Measurements from ENCODE around the gene CNOT4. TPM values are rescaled to one million over a fixed set of nuclear protein-coding genes. Genes with fewer than 3 reads are reported as not detected.
"Not testable (repeated sequence)": the region's sequence is repeated elsewhere in the genome, so short reads cannot be mapped to it uniquely, and the experiment has no call there.

CNOT4 gene
- total RNA-seq, 1 experiment from 2014 or later = 22.0 TPM

DNA sequence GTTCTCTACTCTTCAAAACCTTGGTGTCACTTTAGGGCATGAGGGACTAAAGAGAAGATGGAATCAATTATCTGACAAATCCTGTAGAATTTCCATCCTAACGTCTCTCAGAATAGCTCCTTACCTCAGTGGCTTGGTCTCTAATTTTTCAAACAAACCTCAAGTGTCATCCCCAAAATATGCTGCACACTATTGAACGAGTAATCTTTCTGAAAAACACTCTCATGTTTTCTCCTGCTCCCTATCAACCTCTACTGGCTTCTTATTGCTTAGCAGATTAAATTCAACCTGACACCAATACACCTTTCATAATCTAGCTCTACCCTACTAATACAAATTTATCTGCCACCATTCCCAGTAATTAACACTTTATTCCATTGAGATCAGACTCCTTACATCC is 8.5 kb downstream of the CNOT4 start:
- H3K27me3 Mint-ChIP-seq (ENCODE audit: insufficient read depth, unreplicated experiment) = no peaks in the 10 kb centered on the region
- TF ChIP-seq, protein P1, sequence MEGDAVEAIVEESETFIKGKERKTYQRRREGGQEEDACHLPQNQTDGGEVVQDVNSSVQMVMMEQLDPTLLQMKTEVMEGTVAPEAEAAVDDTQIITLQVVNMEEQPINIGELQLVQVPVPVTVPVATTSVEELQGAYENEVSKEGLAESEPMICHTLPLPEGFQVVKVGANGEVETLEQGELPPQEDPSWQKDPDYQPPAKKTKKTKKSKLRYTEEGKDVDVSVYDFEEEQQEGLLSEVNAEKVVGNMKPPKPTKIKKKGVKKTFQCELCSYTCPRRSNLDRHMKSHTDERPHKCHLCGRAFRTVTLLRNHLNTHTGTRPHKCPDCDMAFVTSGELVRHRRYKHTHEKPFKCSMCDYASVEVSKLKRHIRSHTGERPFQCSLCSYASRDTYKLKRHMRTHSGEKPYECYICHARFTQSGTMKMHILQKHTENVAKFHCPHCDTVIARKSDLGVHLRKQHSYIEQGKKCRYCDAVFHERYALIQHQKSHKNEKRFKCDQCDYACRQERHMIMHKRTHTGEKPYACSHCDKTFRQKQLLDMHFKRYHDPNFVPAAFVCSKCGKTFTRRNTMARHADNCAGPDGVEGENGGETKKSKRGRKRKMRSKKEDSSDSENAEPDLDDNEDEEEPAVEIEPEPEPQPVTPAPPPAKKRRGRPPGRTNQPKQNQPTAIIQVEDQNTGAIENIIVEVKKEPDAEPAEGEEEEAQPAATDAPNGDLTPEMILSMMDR (IDR thresholded peaks at IDR 0.05; ENCODE audit: insufficient read depth in 1 of 2, low read depth in 1 of 2, low read length in 1 of 2, severe bottlenecking in 1 of 2, unreplicated experiment in 1 of 2) = no peak
- no TSS peak for BruUV-seq (replicated peaks)

GRCh38 chr7:135499818-135500217 is 10.1 kb downstream of the CNOT4 start:
- Histone ChIP-seq H3K27me3 (replicated peaks; ENCODE audit: control insufficient read depth, insufficient read depth, low read length) (no peaks in the 10 kb centered on the region), H3K9me3 (no peaks in the 10 kb centered on the region), H3K4me3 (ENCODE audit: low read depth, low read length) (no peak overlapping the region), H3K4me1 (0 out of 2 replicates have a peak, but pooled peaks cover 4% of the 10 kb centered on the region), H3K36me3 (ENCODE audit: control insufficient read depth, insufficient read depth, low read length) (no peaks in the 10 kb centered on the region)
- H3K9me3 Mint-ChIP-seq (ENCODE audit: unreplicated experiment) = no peaks in the 10 kb centered on the region
- peaks cover 13% of the 10 kb centered on the region for H3K4me1 Mint-ChIP-seq (ENCODE audit: low read depth, unreplicated experiment)
- CTCF ChIA-PET = no interaction called here
- no peaks in the 10 kb centered on the region for H3K36me3 Mint-ChIP-seq (ENCODE audit: insufficient read depth, unreplicated experiment)
- TF ChIP-seq, protein P1 (IDR thresholded peaks at IDR 0.05; ENCODE audit: insufficient read depth in 1 of 2, low read depth in 1 of 2, low read length in 1 of 2, severe bottlenecking in 1 of 2, unreplicated experiment in 1 of 2) = no peak
- POLR2A ChIA-PET = no interaction called here
- no peak overlapping the region for H3K27ac Mint-ChIP-seq (ENCODE audit: unreplicated experiment)
- no TSS peak for BruUV-seq (replicated peaks)
- no peaks in the 10 kb centered on the region for H3K27me3 Mint-ChIP-seq (ENCODE audit: insufficient read depth, unreplicated experiment)
- DNase-seq = no peak
- intact Hi-C loops (cut with micrococcal nuclease; ENCODE audit: unreplicated experiment) = no loop called here
- no peak overlapping the region for H3K4me3 Mint-ChIP-seq (ENCODE audit: unreplicated experiment)

More for the DNA sequence above, 8.5 kb downstream of the CNOT4 start:
- intact Hi-C loops (cut with micrococcal nuclease; ENCODE audit: unreplicated experiment) = no loop called here
- no peaks in the 10 kb centered on the region for H3K36me3 Mint-ChIP-seq (ENCODE audit: insufficient read depth, unreplicated experiment)
- no peaks in the 10 kb centered on the region for H3K27me3 ChIP-seq (replicated peaks; ENCODE audit: control insufficient read depth, insufficient read depth, low read length)
- ChIA-PET POLR2A (no interaction called here), CTCF (no interaction called here)
- no peak overlapping the region for H3K27ac Mint-ChIP-seq (ENCODE audit: unreplicated experiment)
- peaks cover 13% of the 10 kb centered on the region for H3K4me1 Mint-ChIP-seq (ENCODE audit: low read depth, unreplicated experiment)
- 0 out of 2 replicates have a peak, but pooled peaks cover 4% of the 10 kb centered on the region for H3K4me1 ChIP-seq
- no peak overlapping the region for H3K4me3 ChIP-seq (ENCODE audit: low read depth, low read length)
- no peaks in the 10 kb centered on the region for H3K36me3 ChIP-seq (ENCODE audit: control insufficient read depth, insufficient read depth, low read length)
- H3K9me3 ChIP-seq = no peaks in the 10 kb centered on the region
- no peak overlapping the region for H3K4me3 Mint-ChIP-seq (ENCODE audit: unreplicated experiment)
- H3K9me3 Mint-ChIP-seq (ENCODE audit: unreplicated experiment) = no peaks in the 10 kb centered on the region
- no peak for DNase-seq

GRCh38 chr7:135497161-135497560 is 12.7 kb downstream of the CNOT4 start:
- BruUV-seq (replicated peaks); H3K4me3 Mint-ChIP-seq (ENCODE audit: unreplicated experiment); CTCF ChIA-PET; H3K4me3 ChIP-seq (ENCODE audit: low read depth, low read length); H3K36me3 Mint-ChIP-seq (ENCODE audit: insufficient read depth, unreplicated experiment); H3K9me3 Mint-ChIP-seq (ENCODE audit: unreplicated experiment); H3K9me3 ChIP-seq; DNase-seq; H3K4me1 ChIP-seq; POLR2A ChIA-PET; H3K27ac Mint-ChIP-seq (ENCODE audit: unreplicated experiment); H3K36me3 ChIP-seq (ENCODE audit: control insufficient read depth, insufficient read depth, low read length); intact Hi-C loops (cut with micrococcal nuclease; ENCODE audit: unreplicated experiment); H3K27me3 ChIP-seq (replicated peaks; ENCODE audit: control insufficient read depth, insufficient read depth, low read length); H3K27me3 Mint-ChIP-seq (ENCODE audit: insufficient read depth, unreplicated experiment): not testable (repeated sequence)
- H3K4me1 Mint-ChIP-seq (ENCODE audit: low read depth, unreplicated experiment) = peaks cover 13% of the 10 kb centered on the region

GRCh38 chr7:135493362-135493761 is 16.5 kb downstream of the CNOT4 start:
- TF ChIP-seq, protein P1 (IDR thresholded peaks at IDR 0.05; ENCODE audit: insufficient read depth in 1 of 2, low read depth in 1 of 2, low read length in 1 of 2, severe bottlenecking in 1 of 2, unreplicated experiment in 1 of 2) = no peak
- Mint-ChIP-seq H3K27me3 (ENCODE audit: insufficient read depth, unreplicated experiment) (no peaks in the 10 kb centered on the region), H3K36me3 (ENCODE audit: insufficient read depth, unreplicated experiment) (no peaks in the 10 kb centered on the region), H3K9me3 (ENCODE audit: unreplicated experiment) (no peaks in the 10 kb centered on the region), H3K4me3 (ENCODE audit: unreplicated experiment) (no peak overlapping the region), H3K4me1 (ENCODE audit: low read depth, unreplicated experiment) (peaks cover 6% of the 10 kb centered on the region), H3K27ac (ENCODE audit: unreplicated experiment) (no peak overlapping the region)
- Histone ChIP-seq H3K4me3 (ENCODE audit: low read depth, low read length) (no peak overlapping the region), H3K36me3 (ENCODE audit: control insufficient read depth, insufficient read depth, low read length) (no peaks in the 10 kb centered on the region), H3K4me1 (no peaks in the 10 kb centered on the region), H3K9me3 (no peaks in the 10 kb centered on the region), H3K27me3 (replicated peaks; ENCODE audit: control insufficient read depth, insufficient read depth, low read length) (no peaks in the 10 kb centered on the region)
- POLR2A ChIA-PET = no interaction called here
- DNase-seq = no peak
- CTCF ChIA-PET = interaction anchor here (0.7 kb wide), 1 partner anchor 152 kb away, joined by 10 read pairs; no protein-coding TSS in a partner anchor
- no TSS peak for BruUV-seq (replicated peaks)
- intact Hi-C loops (cut with micrococcal nuclease; ENCODE audit: unreplicated experiment) = no loop called here
